ENCODE measurements around the gene SUV39H1. TPM values are rescaled to one million over a fixed set of nuclear protein-coding genes. Genes with fewer than 3 reads are reported as not detected.

Gene SUV39H1
- total and polyA plus RNA-seq, 2 of the 8 experiments (the other 6 are each of a cell fraction or from before 2014, with no cell fraction given) = 14.8 to 27.8 TPM

- 0 out of 2 replicates have a peak overlapping the region, but pooled peaks have one; percentile 81 for H2AFZ ChIP-seq (ENCODE audit: low read length)
Observed at GRCh38 chrX:48737940-48738339, 41.4 kb downstream of the SUV39H1 start.

More at GRCh38 chrX:48737940-48738339, 41.4 kb downstream of the SUV39H1 start:
- Histone ChIP-seq H3K79me2 (ENCODE audit: control insufficient read depth in 1 of 2, insufficient read depth in 2 of 2, low read length in 2 of 2) (no peaks in the 10 kb centered on the region), H3K14ac (ENCODE audit: insufficient read length) (no peak overlapping the region), H3K4me1 (replicated peaks in 1 of 4; ENCODE audit: control insufficient read depth in 3 of 4, insufficient read depth in 4 of 4, low read length in 3 of 4) (peaks cover 0 to 4% (median 0%) of the 10 kb centered on the region in 4 experiments; a peak in 1 of 7 replicates), H3K23ac (ENCODE audit: insufficient read length) (no peak overlapping the region), H3K79me1 (ENCODE audit: low read depth, low read length) (no peaks in the 10 kb centered on the region), H2BK12ac (ENCODE audit: low read depth, low read length) (no peak overlapping the region), H3K56ac (replicated peaks; ENCODE audit: insufficient read length, low read depth, low read length) (no peak overlapping the region), H4K20me1 (replicated peaks in 1 of 2; ENCODE audit: control insufficient read depth in 1 of 2, insufficient read depth in 2 of 2, low read length in 2 of 2) (no peaks in the 10 kb centered on the region), H4K5ac (ENCODE audit: insufficient read length, low read depth, low read length) (no peak overlapping the region), H3K9ac (replicated peaks in 1 of 4; ENCODE audit: extremely low read depth in 1 of 4, low read depth in 3 of 4, low read length in 3 of 4) (peak overlapping the region in 3 of 4 experiments; percentile 61 to 82 (median 78); a peak in 5 of 7 replicates), H2BK5ac (ENCODE audit: low read depth, low read length) (peak overlapping the region; percentile 60), H3K4me3 (ENCODE audit: extremely low read depth in 1 of 4, insufficient read depth in 2 of 4, low read depth in 3 of 4, low read length in 4 of 4) (peak overlapping the region; percentile 65 to 91 (median 83); a peak in 6 of 8 replicates), H2BK120ac (replicated peaks; ENCODE audit: low read depth, low read length) (no peak overlapping the region), H3K27me3 (replicated peaks in 1 of 4; ENCODE audit: control insufficient read depth in 3 of 4, extremely low read depth in 1 of 4, insufficient read depth in 3 of 4, low read length in 3 of 4) (no peaks in the 10 kb centered on the region), H3K4me2 (ENCODE audit: insufficient read depth in 1 of 2, low read depth in 2 of 2, low read length in 2 of 2) (peak overlapping the region; percentile 82 to 83), H4K91ac (replicated peaks; ENCODE audit: insufficient read length, low read length) (no peak overlapping the region), H2AK5ac (ENCODE audit: low read depth, low read length) (no peak overlapping the region), H3K4ac (replicated peaks; ENCODE audit: insufficient read length, low read depth, low read length) (no peak overlapping the region), H2BK15ac (ENCODE audit: low read length) (no peak overlapping the region), H3K9me3 (ENCODE audit: insufficient read depth in 2 of 2, low read depth in 1 of 2, low read length in 1 of 2) (no peaks in the 10 kb centered on the region), H3K36me3 (ENCODE audit: control insufficient read depth in 2 of 4, insufficient read depth in 4 of 4, low read length in 3 of 4) (no peaks in the 10 kb centered on the region), H4K8ac (ENCODE audit: extremely low read depth, insufficient read depth, low read length) (no peak overlapping the region), H3K27ac (ENCODE audit: low read depth, low read length) (peak overlapping the region; percentile 79), H3K18ac (ENCODE audit: extremely low read depth, low read length) (no peak overlapping the region), H2BK20ac (ENCODE audit: low read length) (no peak overlapping the region), H3K23me2 (ENCODE audit: low read depth, low read length) (peaks cover 5% of the 10 kb centered on the region; the same call in 1 of the 2 replicates)
- WGBS, 2 experiments (ENCODE audit: extremely low coverage in 1 of 2, insufficient coverage in 1 of 2, insufficient read length in 1 of 2, insufficient replicate concordance in 2 of 2, low coverage in 1 of 2, low lambda C conversion rate in 2 of 2, missing lambda C conversion rate in 1 of 2) = 87% methylated on average over 4 of the region's 7 CpGs; no CpG with 5 or more reads in 1 of the 2 experiments
- TF ChIP-seq TBP (IDR thresholded peaks at IDR 0.05; ENCODE audit: low read depth, low read length) (no peak), GTF2F1 (IDR thresholded peaks at IDR 0.05; ENCODE audit: borderline replicate concordance, low read depth, low read length) (no peak), SIX5 (IDR thresholded peaks at IDR 0.05; ENCODE audit: low read depth, low read length) (no peak)
- POLR2A ChIA-PET (ENCODE audit: partially characterized antibody) = interaction anchor here (0.8 to 1.7 kb wide), 4 partner anchors 9 to 29 kb away, joined by 3 to 8 read pairs (median 4); no protein-coding TSS in a partner anchor
- CTCF ChIA-PET (ENCODE audit: partially characterized antibody) = no interaction called here
- FAIRE-seq = no peak
- no peak for DNase-seq (ENCODE audit: low read depth in 1 of 2, low spot score in 2 of 2)
